Measurements from ENCODE around the gene OR4D10. TPM values are rescaled to one million over a fixed set of nuclear protein-coding genes. Genes with fewer than 3 reads are reported as not detected.

Gene OR4D10
- polyA plus RNA-seq, 1 of the 3 experiments (the other 2 are of a cell fraction), result not detected

DNA sequence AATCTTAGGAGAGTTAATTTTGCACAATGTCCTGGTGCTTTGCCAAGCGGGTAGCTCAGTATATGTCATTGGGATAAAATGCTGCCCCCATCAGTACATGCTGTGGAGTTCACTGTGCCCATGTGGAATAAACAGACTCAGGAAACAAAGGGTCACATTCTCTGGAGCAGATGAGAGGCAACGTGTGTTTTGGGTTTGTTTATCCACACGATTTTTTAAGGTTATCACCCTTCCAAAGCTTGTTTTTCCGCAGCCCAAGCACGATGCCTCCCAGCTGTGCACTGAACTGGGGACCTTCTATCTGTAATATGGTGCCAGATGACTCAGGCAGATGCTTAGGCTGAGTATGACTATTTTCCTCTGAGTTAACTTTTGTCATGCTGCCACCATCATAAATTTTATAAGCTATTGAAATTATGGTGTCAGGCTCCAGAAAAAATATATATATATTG lies 9.9 kb upstream of the OR4D10 start:
- Histone ChIP-seq H3K27ac (ENCODE audit: low read depth in 2 of 2, low read length in 1 of 2) (no peak overlapping the region), H4K20me1 (ENCODE audit: insufficient read depth) (no peaks in the 10 kb centered on the region), H2AFZ (ENCODE audit: low read depth) (no peak overlapping the region), H3K36me3 (replicated peaks in 1 of 2; ENCODE audit: control insufficient read depth in 1 of 2, insufficient read depth in 2 of 2, low read length in 1 of 2) (no peaks in the 10 kb centered on the region), H3K9me3 (no peaks in the 10 kb centered on the region), H3K79me2 (ENCODE audit: insufficient read depth) (no peaks in the 10 kb centered on the region), H3K4me2 (no peak overlapping the region), H3K9ac (no peak overlapping the region), H3F3A (replicated peaks; ENCODE audit: insufficient read depth) (no peaks in the 10 kb centered on the region), H3K4me1 (ENCODE audit: control insufficient read depth in 1 of 2, insufficient read depth in 2 of 2, low read depth in 1 of 2, low read length in 1 of 2) (no peaks in the 10 kb centered on the region), H3K27me3 (ENCODE audit: insufficient read depth) (peaks cover 6% of the 10 kb centered on the region; the same call in 1 of the 2 replicates), H3K4me3 (ENCODE audit: low read depth in 2 of 2, low read length in 1 of 2) (no peak overlapping the region), H3K9me2 (no peaks in the 10 kb centered on the region)
- ChIA-PET CTCF (no interaction called here), POLR2A (no interaction called here)
- WGBS (ENCODE audit: low lambda C conversion rate), result 4% methylated on average over 5 of the region's 5 CpGs
- no peak for DNase-seq
- TF ChIP-seq, protein P1, sequence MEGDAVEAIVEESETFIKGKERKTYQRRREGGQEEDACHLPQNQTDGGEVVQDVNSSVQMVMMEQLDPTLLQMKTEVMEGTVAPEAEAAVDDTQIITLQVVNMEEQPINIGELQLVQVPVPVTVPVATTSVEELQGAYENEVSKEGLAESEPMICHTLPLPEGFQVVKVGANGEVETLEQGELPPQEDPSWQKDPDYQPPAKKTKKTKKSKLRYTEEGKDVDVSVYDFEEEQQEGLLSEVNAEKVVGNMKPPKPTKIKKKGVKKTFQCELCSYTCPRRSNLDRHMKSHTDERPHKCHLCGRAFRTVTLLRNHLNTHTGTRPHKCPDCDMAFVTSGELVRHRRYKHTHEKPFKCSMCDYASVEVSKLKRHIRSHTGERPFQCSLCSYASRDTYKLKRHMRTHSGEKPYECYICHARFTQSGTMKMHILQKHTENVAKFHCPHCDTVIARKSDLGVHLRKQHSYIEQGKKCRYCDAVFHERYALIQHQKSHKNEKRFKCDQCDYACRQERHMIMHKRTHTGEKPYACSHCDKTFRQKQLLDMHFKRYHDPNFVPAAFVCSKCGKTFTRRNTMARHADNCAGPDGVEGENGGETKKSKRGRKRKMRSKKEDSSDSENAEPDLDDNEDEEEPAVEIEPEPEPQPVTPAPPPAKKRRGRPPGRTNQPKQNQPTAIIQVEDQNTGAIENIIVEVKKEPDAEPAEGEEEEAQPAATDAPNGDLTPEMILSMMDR (IDR thresholded peaks at IDR 0.05), result no peak; the same call in 1 of the 2 replicates
- TF ChIP-seq TCF12 (IDR thresholded peaks at IDR 0.05) (no peak), FOXM1 (IDR thresholded peaks at IDR 0.05; ENCODE audit: low read depth) (no peak), TAF1 (IDR thresholded peaks at IDR 0.05; ENCODE audit: borderline replicate concordance, low read depth, low read length) (no peak), NRF1 (IDR thresholded peaks at IDR 0.05; ENCODE audit: low read depth, low read length) (no peak), RXRA (IDR thresholded peaks at IDR 0.05; ENCODE audit: borderline replicate concordance, low read depth) (no peak), FOXJ3 (CRISPR knock-in tag; IDR thresholded peaks at IDR 0.05) (no peak), NFIC (IDR thresholded peaks at IDR 0.05; ENCODE audit: borderline replicate concordance) (no peak), TEAD4 (IDR thresholded peaks at IDR 0.05; ENCODE audit: borderline replicate concordance, insufficient read depth) (no peak), EP300 (IDR thresholded peaks at IDR 0.05; ENCODE audit: borderline replicate concordance in 1 of 2, low read depth in 1 of 2, low read length in 1 of 2) (no peak), YY1 (IDR thresholded peaks at IDR 0.05; ENCODE audit: low read depth) (no peak), FOSL2 (IDR thresholded peaks at IDR 0.05; ENCODE audit: borderline replicate concordance, low read depth) (no peak)
- TF ChIP-seq, protein P2, sequence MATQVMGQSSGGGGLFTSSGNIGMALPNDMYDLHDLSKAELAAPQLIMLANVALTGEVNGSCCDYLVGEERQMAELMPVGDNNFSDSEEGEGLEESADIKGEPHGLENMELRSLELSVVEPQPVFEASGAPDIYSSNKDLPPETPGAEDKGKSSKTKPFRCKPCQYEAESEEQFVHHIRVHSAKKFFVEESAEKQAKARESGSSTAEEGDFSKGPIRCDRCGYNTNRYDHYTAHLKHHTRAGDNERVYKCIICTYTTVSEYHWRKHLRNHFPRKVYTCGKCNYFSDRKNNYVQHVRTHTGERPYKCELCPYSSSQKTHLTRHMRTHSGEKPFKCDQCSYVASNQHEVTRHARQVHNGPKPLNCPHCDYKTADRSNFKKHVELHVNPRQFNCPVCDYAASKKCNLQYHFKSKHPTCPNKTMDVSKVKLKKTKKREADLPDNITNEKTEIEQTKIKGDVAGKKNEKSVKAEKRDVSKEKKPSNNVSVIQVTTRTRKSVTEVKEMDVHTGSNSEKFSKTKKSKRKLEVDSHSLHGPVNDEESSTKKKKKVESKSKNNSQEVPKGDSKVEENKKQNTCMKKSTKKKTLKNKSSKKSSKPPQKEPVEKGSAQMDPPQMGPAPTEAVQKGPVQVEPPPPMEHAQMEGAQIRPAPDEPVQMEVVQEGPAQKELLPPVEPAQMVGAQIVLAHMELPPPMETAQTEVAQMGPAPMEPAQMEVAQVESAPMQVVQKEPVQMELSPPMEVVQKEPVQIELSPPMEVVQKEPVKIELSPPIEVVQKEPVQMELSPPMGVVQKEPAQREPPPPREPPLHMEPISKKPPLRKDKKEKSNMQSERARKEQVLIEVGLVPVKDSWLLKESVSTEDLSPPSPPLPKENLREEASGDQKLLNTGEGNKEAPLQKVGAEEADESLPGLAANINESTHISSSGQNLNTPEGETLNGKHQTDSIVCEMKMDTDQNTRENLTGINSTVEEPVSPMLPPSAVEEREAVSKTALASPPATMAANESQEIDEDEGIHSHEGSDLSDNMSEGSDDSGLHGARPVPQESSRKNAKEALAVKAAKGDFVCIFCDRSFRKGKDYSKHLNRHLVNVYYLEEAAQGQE (IDR thresholded peaks at IDR 0.05; ENCODE audit: low read depth, low read length), result no peak
- TF ChIP-seq, protein P3, sequence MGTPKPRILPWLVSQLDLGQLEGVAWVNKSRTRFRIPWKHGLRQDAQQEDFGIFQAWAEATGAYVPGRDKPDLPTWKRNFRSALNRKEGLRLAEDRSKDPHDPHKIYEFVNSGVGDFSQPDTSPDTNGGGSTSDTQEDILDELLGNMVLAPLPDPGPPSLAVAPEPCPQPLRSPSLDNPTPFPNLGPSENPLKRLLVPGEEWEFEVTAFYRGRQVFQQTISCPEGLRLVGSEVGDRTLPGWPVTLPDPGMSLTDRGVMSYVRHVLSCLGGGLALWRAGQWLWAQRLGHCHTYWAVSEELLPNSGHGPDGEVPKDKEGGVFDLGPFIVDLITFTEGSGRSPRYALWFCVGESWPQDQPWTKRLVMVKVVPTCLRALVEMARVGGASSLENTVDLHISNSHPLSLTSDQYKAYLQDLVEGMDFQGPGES (IDR thresholded peaks at IDR 0.05; ENCODE audit: low read depth, low read length), result no peak
